Uterus (tissue), 2 donors: ENCODE data around the gene NCKAP1.

ENCODE experiments used
- POLR2A ChIP-seq, 2 donors: fragments of 450-650 bp; IDR thresholded peaks; one replicate each; pipeline ENCODE4 v1.6.1; 2016; ENCODE audit warnings: antibody characterized with exemption in 2 of 2, mild to moderate bottlenecking in 1 of 2, moderate library complexity in 1 of 2
- TF ChIP-seq, protein P1 (sequence below), 4 experiments: fragments of 200-600 bp in 2 of 4; fragments of 450-650 bp in 2 of 4; sonication (generic) in 2 of 4; IDR thresholded peaks; one replicate each; pipeline ENCODE4 v1.5.1; 2016 to 2019; ENCODE audit warnings: antibody characterized with exemption in 4 of 4, mild to moderate bottlenecking in 2 of 4, moderate library complexity in 1 of 4

DNA sequence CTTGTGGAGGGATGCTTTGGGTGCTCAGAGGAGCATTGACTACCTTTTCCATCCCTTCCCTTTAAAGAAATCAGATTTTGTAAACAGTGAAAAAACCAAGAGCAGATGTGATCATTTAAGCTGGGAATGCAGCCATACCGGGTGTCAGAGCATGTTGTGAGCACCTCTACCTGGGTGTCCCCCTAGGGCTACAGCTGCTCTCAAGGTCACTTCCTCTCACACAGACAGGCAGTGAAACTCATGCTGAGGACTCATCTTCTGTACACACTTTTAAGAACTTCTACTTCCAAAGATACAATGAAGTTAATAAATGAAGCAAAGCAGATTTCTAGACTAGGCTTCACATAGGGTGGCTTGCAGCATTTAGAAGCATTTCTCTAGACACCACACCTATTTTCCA is 123.4 kb downstream of the NCKAP1 start:
- TF ChIP-seq, protein P1, sequence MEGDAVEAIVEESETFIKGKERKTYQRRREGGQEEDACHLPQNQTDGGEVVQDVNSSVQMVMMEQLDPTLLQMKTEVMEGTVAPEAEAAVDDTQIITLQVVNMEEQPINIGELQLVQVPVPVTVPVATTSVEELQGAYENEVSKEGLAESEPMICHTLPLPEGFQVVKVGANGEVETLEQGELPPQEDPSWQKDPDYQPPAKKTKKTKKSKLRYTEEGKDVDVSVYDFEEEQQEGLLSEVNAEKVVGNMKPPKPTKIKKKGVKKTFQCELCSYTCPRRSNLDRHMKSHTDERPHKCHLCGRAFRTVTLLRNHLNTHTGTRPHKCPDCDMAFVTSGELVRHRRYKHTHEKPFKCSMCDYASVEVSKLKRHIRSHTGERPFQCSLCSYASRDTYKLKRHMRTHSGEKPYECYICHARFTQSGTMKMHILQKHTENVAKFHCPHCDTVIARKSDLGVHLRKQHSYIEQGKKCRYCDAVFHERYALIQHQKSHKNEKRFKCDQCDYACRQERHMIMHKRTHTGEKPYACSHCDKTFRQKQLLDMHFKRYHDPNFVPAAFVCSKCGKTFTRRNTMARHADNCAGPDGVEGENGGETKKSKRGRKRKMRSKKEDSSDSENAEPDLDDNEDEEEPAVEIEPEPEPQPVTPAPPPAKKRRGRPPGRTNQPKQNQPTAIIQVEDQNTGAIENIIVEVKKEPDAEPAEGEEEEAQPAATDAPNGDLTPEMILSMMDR (IDR thresholded peaks at IDR 0.05), result no peak
- no peak for TF ChIP-seq POLR2A (IDR thresholded peaks at IDR 0.05)
